Measurements from ENCODE around the gene RASSF4. TPM values are rescaled to one million over a fixed set of nuclear protein-coding genes. Genes with fewer than 3 reads are reported as not detected.

The RASSF4 gene
- polyA plus RNA-seq, 1 donor (not counting 4 experiments of a cell fraction or from before 2014, with no cell fraction given), result 0.20 TPM

DNA sequence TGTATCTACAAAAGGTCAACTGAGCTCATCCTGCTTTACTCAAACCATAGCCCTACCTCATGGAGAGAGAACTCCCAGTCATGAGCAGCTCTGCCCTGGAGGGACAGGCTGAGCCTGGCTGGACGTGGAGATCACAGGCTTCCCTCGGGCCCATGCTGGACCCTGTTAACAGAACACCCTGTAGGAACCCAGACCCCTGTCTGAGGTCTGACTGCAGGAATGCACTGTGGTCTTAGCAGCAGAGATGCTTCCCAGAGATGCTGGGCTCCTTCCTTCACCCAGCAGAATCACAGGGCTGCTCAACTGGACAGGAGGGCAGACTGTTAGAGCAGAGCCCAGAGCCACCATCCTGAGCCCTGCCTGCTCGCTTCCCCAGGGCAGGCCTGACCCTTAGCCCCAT, 47.7 kb upstream of the RASSF4 start:
- no peak for TF ChIP-seq EZH2 (IDR thresholded peaks at IDR 0.05; ENCODE audit: low read length)
- TF ChIP-seq, protein P1, sequence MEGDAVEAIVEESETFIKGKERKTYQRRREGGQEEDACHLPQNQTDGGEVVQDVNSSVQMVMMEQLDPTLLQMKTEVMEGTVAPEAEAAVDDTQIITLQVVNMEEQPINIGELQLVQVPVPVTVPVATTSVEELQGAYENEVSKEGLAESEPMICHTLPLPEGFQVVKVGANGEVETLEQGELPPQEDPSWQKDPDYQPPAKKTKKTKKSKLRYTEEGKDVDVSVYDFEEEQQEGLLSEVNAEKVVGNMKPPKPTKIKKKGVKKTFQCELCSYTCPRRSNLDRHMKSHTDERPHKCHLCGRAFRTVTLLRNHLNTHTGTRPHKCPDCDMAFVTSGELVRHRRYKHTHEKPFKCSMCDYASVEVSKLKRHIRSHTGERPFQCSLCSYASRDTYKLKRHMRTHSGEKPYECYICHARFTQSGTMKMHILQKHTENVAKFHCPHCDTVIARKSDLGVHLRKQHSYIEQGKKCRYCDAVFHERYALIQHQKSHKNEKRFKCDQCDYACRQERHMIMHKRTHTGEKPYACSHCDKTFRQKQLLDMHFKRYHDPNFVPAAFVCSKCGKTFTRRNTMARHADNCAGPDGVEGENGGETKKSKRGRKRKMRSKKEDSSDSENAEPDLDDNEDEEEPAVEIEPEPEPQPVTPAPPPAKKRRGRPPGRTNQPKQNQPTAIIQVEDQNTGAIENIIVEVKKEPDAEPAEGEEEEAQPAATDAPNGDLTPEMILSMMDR (optimal IDR thresholded peaks at IDR 0.05 in 1 of 3, IDR thresholded peaks at IDR 0.05 in 1 of 3, conservative IDR thresholded peaks at IDR 0.05 in 1 of 3; ENCODE audit: extremely low read depth in 1 of 3, insufficient read depth in 2 of 3, low read length in 3 of 3), result no peak
- Histone ChIP-seq H4K20me1 (ENCODE audit: control insufficient read depth, extremely low read depth, insufficient read depth, low read length) (no peaks in the 10 kb centered on the region), H2AFZ (ENCODE audit: control insufficient read depth, low read length) (no peak overlapping the region), H3K36me3 (ENCODE audit: control insufficient read depth in 2 of 2, extremely low read depth in 1 of 2, insufficient read depth in 2 of 2, low read length in 2 of 2) (no peaks in the 10 kb centered on the region), H3K9ac (ENCODE audit: control insufficient read depth, extremely low read depth, insufficient read depth, low read length) (no peak overlapping the region), H3K27me3 (ENCODE audit: control insufficient read depth, extremely low read depth, insufficient read depth, low read length) (no peaks in the 10 kb centered on the region), H3K27ac (ENCODE audit: control insufficient read depth, insufficient read depth, low read length) (no peak overlapping the region), H3K4me3 (ENCODE audit: control insufficient read depth in 2 of 3, extremely low read depth in 1 of 3, insufficient read depth in 2 of 3, low read depth in 1 of 3, low read length in 3 of 3) (no peak overlapping the region), H3K79me2 (ENCODE audit: control insufficient read depth, insufficient read depth, low read length) (no peaks in the 10 kb centered on the region), H3K4me1 (ENCODE audit: control insufficient read depth, extremely low read depth, insufficient read depth, low read length) (no peaks in the 10 kb centered on the region), H3K9me1 (ENCODE audit: control insufficient read depth, extremely low read depth, insufficient read depth, low read length) (no peaks in the 10 kb centered on the region), H3K4me2 (ENCODE audit: control insufficient read depth, extremely low read depth, insufficient read depth, low read depth, low read length) (no peak overlapping the region), H3K9me3 (ENCODE audit: control insufficient read depth, low read depth, low read length) (no peaks in the 10 kb centered on the region)
- DNase-seq (ENCODE audit: low read depth, low spot score), result no peak
- no peak for FAIRE-seq
- dilution Hi-C loops (cut with MboI; ENCODE audit: extremely low pct_ligation_motif_present, low sequenced_read_pairs), result no loop called here

DNA sequence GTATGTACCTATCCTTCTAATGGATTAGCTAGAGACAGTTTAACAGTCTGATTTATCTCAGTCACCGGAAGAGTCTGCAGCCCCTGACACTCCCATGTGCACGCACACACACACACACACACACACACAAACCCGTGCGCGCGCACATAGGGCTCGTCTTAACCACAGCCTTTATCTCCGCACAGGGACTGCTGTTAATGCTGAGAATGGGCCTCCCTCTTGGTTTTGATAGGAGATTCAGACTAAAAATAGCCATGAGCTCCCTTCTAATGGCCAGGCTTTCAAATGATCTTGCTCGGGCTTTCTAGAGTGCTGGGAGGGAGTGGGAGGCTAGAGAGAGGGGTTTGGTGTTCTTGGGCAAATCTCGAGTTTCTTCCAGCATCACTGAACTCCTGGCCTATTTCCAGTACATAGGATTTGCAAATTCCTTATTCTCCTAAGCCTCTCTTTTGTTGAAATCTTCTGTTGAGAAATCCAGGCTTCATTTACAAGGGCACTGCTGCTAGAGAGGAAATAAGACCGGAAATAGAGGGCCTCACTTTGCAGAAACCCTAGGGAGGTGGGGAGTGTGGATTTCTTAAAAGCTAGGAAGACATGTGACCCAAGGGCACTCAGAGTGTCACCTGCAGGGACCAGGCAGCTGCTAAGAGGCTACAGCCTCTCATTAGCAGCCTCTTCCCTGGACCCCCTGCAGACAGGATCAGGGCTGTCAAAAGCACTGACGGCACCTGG, 46.1 kb upstream of the RASSF4 start:
- Histone ChIP-seq H3K27me3 (ENCODE audit: control insufficient read depth, extremely low read depth, insufficient read depth, low read length) (no peaks in the 10 kb centered on the region), H3K4me1 (ENCODE audit: control insufficient read depth, extremely low read depth, insufficient read depth, low read length) (no peaks in the 10 kb centered on the region), H2AFZ (ENCODE audit: control insufficient read depth, low read length) (no peak overlapping the region), H3K9me3 (ENCODE audit: control insufficient read depth, low read depth, low read length) (no peaks in the 10 kb centered on the region), H3K4me3 (ENCODE audit: control insufficient read depth in 2 of 3, extremely low read depth in 1 of 3, insufficient read depth in 2 of 3, low read depth in 1 of 3, low read length in 3 of 3) (no peak overlapping the region), H3K9ac (ENCODE audit: control insufficient read depth, extremely low read depth, insufficient read depth, low read length) (no peak overlapping the region), H3K27ac (ENCODE audit: control insufficient read depth, insufficient read depth, low read length) (no peak overlapping the region), H3K79me2 (ENCODE audit: control insufficient read depth, insufficient read depth, low read length) (no peaks in the 10 kb centered on the region), H3K4me2 (ENCODE audit: control insufficient read depth, extremely low read depth, insufficient read depth, low read depth, low read length) (no peak overlapping the region), H3K36me3 (ENCODE audit: control insufficient read depth in 2 of 2, extremely low read depth in 1 of 2, insufficient read depth in 2 of 2, low read length in 2 of 2) (no peaks in the 10 kb centered on the region), H4K20me1 (ENCODE audit: control insufficient read depth, extremely low read depth, insufficient read depth, low read length) (no peaks in the 10 kb centered on the region), H3K9me1 (ENCODE audit: control insufficient read depth, extremely low read depth, insufficient read depth, low read length) (no peaks in the 10 kb centered on the region)
- FAIRE-seq (no peak), DNase-seq (ENCODE audit: low read depth, low spot score) (no peak)
- no peak for TF ChIP-seq EZH2 (IDR thresholded peaks at IDR 0.05; ENCODE audit: low read length)
- TF ChIP-seq, protein P1 (optimal IDR thresholded peaks at IDR 0.05 in 1 of 3, IDR thresholded peaks at IDR 0.05 in 1 of 3, conservative IDR thresholded peaks at IDR 0.05 in 1 of 3; ENCODE audit: extremely low read depth in 1 of 3, insufficient read depth in 2 of 3, low read length in 3 of 3), result no peak
- dilution Hi-C loops (cut with MboI; ENCODE audit: extremely low pct_ligation_motif_present, low sequenced_read_pairs), result no loop called here
